B cell (primary cell): ENCODE data around the gene FMN2. TPM values are rescaled to one million over a fixed set of nuclear protein-coding genes. Genes with fewer than 3 reads are reported as not detected.
"Not testable (repeated sequence)": the region's sequence is repeated elsewhere in the genome, so short reads cannot be mapped to it uniquely, and the experiment has no call there.

ENCODE experiments used
- ATAC-seq: fragments of 200-7000 bp; cut with Tn5 transposase; one replicate; pipeline ENCODE4 v1.10.0; 2021; ENCODE audit warnings: low read depth, mild to moderate bottlenecking, moderate number of reproducible peaks, moderate library complexity
- CTCF ChIA-PET: fragments of 350-600 bp; sonication (Branson Sonifier 250); formaldehyde crosslinking; loops from one replicate; lab custom pipeline; 2021; ENCODE audit warnings: antibody characterized with exemption, inconsistent platforms; lab: Charles Lee
- POLR2A ChIA-PET: fragments of 350-600 bp; sonication (Branson Sonifier 250); formaldehyde crosslinking; loops from one replicate; lab custom pipeline; 2021; ENCODE audit warnings: antibody characterized with exemption; lab: Charles Lee
- DNase-seq: peaks from one replicate; pipeline ENCODE4 v3.0.0; 2013
- H2AFZ ChIP-seq: 2 replicates; pipeline ENCODE4 v1.6.1; 2012; ENCODE audit warnings: mild to moderate bottlenecking, low read depth, low read length; ENCODE audit not compliant: insufficient read depth, poor library complexity, severe bottlenecking
- H3K27ac ChIP-seq, 2 donors: 1 replicate in 1 of 2; 2 replicates in 1 of 2; pipeline ENCODE4 v1.5.1; 2012 to 2013; ENCODE audit warnings: low read length in 2 of 2, mild to moderate bottlenecking in 2 of 2, moderate library complexity in 1 of 2
- H3K27me3 ChIP-seq, 4 experiments: fragments of 200-600 bp in 1 of 4; sonication (generic) in 1 of 4; replicated peaks in 1 of 4; 1 replicate in 2 of 4; 2 replicates in 2 of 4; pipeline versions ENCODE4 v1.6.1 to v1.7.0; 2013 to 2016; ENCODE audit warnings: low read length in 3 of 4, mild to moderate bottlenecking in 2 of 4, mixed read lengths in 1 of 4, moderate library complexity in 1 of 4; ENCODE audit not compliant: insufficient read depth in 4 of 4, control insufficient read depth in 3 of 4; ENCODE audit errors: control extremely low read depth in 1 of 4
- H3K36me3 ChIP-seq, 2 experiments: replicated peaks in 1 of 2; 1 replicate in 1 of 2; 2 replicates in 1 of 2; pipeline versions ENCODE4 v1.6.1 to v1.7.1; 2013; ENCODE audit warnings: low read length in 1 of 2; ENCODE audit not compliant: insufficient read depth in 2 of 2, control insufficient read depth in 1 of 2; ENCODE audit errors: control extremely low read depth in 1 of 2, extremely low read depth in 1 of 2
- H3K4me1 ChIP-seq, 2 donors: fragments of 200-600 bp in 1 of 2; sonication (generic) in 1 of 2; 1 replicate in 1 of 2; 2 replicates in 1 of 2; pipeline versions ENCODE4 v1.5.1 to v1.6.1; 2013 to 2017; ENCODE audit warnings: low read length in 2 of 2; ENCODE audit not compliant: control insufficient read depth in 2 of 2, insufficient read depth in 2 of 2
- H3K4me2 ChIP-seq: replicated peaks from 2 replicates; pipeline ENCODE3; 2012; ENCODE audit warnings: mild to moderate bottlenecking, low read depth, low read length; ENCODE audit not compliant: poor library complexity, severe bottlenecking
- H3K4me3 ChIP-seq, 5 experiments: fragments of 200-600 bp in 1 of 5; sonication (generic) in 1 of 5; 1 replicate in 3 of 5; 2 replicates in 2 of 5; pipeline versions ENCODE4 v1.5.1 to v1.7.0; 2011 to 2016; ENCODE audit warnings: low read length in 4 of 5, mild to moderate bottlenecking in 4 of 5, low read depth in 2 of 5, control low read depth in 1 of 5, moderate library complexity in 1 of 5; ENCODE audit not compliant: insufficient read depth in 1 of 5; ENCODE audit errors: control extremely low read depth in 1 of 5, extremely low read depth in 1 of 5
- H3K79me2 ChIP-seq: fragments of 200-600 bp; sonication (generic); one replicate; pipeline ENCODE4 v1.6.0; 2016; ENCODE audit warnings: low read length; ENCODE audit not compliant: control insufficient read depth, insufficient read depth
- H3K9ac ChIP-seq: fragments of 200-600 bp; sonication (generic); 2 replicates; pipeline ENCODE4 v1.6.1; 2017; ENCODE audit warnings: mild to moderate bottlenecking, low read length, moderate library complexity
- H3K9me3 ChIP-seq, 3 donors: one replicate each; pipeline versions ENCODE4 v1.6.1 to v1.7.1; 2013; ENCODE audit warnings: low read length in 2 of 3; ENCODE audit not compliant: control insufficient read depth in 2 of 3, insufficient read depth in 1 of 3; ENCODE audit errors: control extremely low read depth in 1 of 3
- H4K20me1 ChIP-seq: 2 replicates; pipeline ENCODE4 v1.6.0; 2012; ENCODE audit warnings: mild to moderate bottlenecking, low read length; ENCODE audit not compliant: insufficient read depth, control insufficient read depth, poor library complexity, severe bottlenecking
- H3K27ac Mint-ChIP-seq: one replicate; pipeline ENCODE4 v1.8.0; 2021; ENCODE audit warnings: mixed read lengths
- H3K27me3 Mint-ChIP-seq: one replicate; pipeline ENCODE4 v1.8.0; 2021; ENCODE audit warnings: mixed read lengths
- H3K4me1 Mint-ChIP-seq: one replicate; pipeline ENCODE4 v1.8.0; 2021; ENCODE audit warnings: mixed read lengths
- H3K4me3 Mint-ChIP-seq: one replicate; pipeline ENCODE4 v1.8.0; 2021; ENCODE audit warnings: mixed read lengths
- H3K9me3 Mint-ChIP-seq: one replicate; pipeline ENCODE4 v1.8.0; 2022; ENCODE audit warnings: mixed read lengths; ENCODE audit not compliant: insufficient read depth
- CTCF ChIP-seq: fragments of 200-600 bp; IDR thresholded peaks from one replicate; pipeline ENCODE4 v1.8.0; 2022; ENCODE audit warnings: antibody characterized with exemption, mild to moderate bottlenecking
- EZH2 ChIP-seq: IDR thresholded peaks from 2 replicates; pipeline ENCODE4 v1.6.1; 2012; ENCODE audit warnings: borderline replicate concordance, low read depth, mild to moderate bottlenecking, moderate library complexity, low read length; ENCODE audit not compliant: insufficient read depth, poor library complexity, severe bottlenecking
- WGBS: methylation state at CpG from one replicate; pipeline ENCODE4 v1.1.5; 2013; ENCODE audit warnings: missing lambda C conversion rate; ENCODE audit not compliant: insufficient coverage; 5-methylcytosine and 5-hydroxymethylcytosine counted together
- intact Hi-C: fragments of 100-400 bp; cut with micrococcal nuclease; formaldehyde crosslinking; loops from one replicate; pipeline ENCODE4 v1.10.0; 2022
- polyA plus RNA-seq: library from polyadenylated mRNA; depleted of rRNA; stranded (reverse); fragments of >200 nt; gene quantifications from 2 replicates; pipeline ENCODE4 v1.2.3, GENCODE V29; 2012
- total RNA-seq, 2 donors: library from RNA; stranded (reverse); fragments of 120-200 nt in 1 of 2; gene quantifications; 1 replicate in 1 of 2; 2 replicates in 1 of 2; pipeline versions ENCODE4 v1.2.3 to v1.2.4, GENCODE V29; 2013 to 2022

The FMN2 gene
- total and polyA plus RNA-seq, 2 donors (not counting 1 experiment from before 2014, with no cell fraction given): not detected

DNA sequence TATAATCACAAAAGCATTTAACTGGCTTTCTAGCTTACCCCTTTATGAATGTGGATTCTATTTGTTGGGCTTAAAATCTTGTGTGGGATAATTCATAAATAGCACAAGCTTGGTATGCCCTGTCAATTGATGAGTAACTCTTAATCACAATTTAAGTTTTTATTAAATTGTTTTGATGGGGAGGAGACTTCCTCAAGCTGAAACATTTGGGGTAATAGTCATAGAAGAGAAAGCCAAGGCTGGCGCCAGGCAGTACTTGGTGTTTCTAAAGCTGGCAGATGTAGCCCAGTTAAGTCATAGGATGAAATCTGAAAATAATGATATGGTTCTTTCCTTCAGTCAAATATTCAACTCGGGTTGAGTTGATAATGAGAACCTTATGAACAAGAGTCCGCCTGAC is 167.2 kb downstream of the FMN2 start:
- POLR2A ChIA-PET: no interaction called here
- 100% methylated on average over 1 of the region's 3 CpGs for WGBS
- DNase-seq: no peak

GRCh38 chr1:240264494-240264893 is 172.8 kb downstream of the FMN2 start:
- DNase-seq, H3K4me1 ChIP-seq, H3K4me3 Mint-ChIP-seq, H3K4me1 Mint-ChIP-seq, H3K4me3 ChIP-seq, H3K9me3 ChIP-seq, H3K36me3 ChIP-seq, H3K27ac Mint-ChIP-seq, H3K9ac ChIP-seq, H3K9me3 Mint-ChIP-seq, POLR2A ChIA-PET, ATAC-seq, H2AFZ ChIP-seq, H4K20me1 ChIP-seq, H3K27ac ChIP-seq, H3K27me3 Mint-ChIP-seq, CTCF ChIA-PET, intact Hi-C loops, H3K79me2 ChIP-seq, H3K27me3 ChIP-seq, H3K4me2 ChIP-seq: not testable (repeated sequence)
- no CpG with 5 or more reads among the region's 2 CpGs for WGBS

More for the DNA sequence above, 167.2 kb downstream of the FMN2 start:
- CTCF ChIA-PET: no interaction called here
- Histone ChIP-seq H3K79me2 (no peaks in the 10 kb centered on the region), H3K9ac (no peak overlapping the region), H4K20me1 (no peaks in the 10 kb centered on the region), H2AFZ (no peak overlapping the region), H3K9me3 (peaks cover 0 to 12% (median 0%) of the 10 kb centered on the region in 3 donors), H3K36me3 (no peaks in the 10 kb centered on the region), H3K27me3 (no peaks in the 10 kb centered on the region), H3K4me3 (no peak overlapping the region), H3K4me2 (no peak overlapping the region), H3K27ac (no peak overlapping the region), H3K4me1 (no peaks in the 10 kb centered on the region)
- intact Hi-C loops: no loop called here
- Mint-ChIP-seq H3K27me3 (no peaks in the 10 kb centered on the region), H3K9me3 (peaks cover under 1% of the 10 kb centered on the region), H3K4me3 (no peak overlapping the region), H3K27ac (no peak overlapping the region), H3K4me1 (no peaks in the 10 kb centered on the region)
- ATAC-seq: no peak
- TF ChIP-seq CTCF: no peak
- TF ChIP-seq EZH2: no peak
